ENCODE measurements around the gene SSTR3.
"Not testable (repeated sequence)": the region's sequence is repeated elsewhere in the genome, so short reads cannot be mapped to it uniquely, and the experiment has no call there.

SSTR3 gene

DNA sequence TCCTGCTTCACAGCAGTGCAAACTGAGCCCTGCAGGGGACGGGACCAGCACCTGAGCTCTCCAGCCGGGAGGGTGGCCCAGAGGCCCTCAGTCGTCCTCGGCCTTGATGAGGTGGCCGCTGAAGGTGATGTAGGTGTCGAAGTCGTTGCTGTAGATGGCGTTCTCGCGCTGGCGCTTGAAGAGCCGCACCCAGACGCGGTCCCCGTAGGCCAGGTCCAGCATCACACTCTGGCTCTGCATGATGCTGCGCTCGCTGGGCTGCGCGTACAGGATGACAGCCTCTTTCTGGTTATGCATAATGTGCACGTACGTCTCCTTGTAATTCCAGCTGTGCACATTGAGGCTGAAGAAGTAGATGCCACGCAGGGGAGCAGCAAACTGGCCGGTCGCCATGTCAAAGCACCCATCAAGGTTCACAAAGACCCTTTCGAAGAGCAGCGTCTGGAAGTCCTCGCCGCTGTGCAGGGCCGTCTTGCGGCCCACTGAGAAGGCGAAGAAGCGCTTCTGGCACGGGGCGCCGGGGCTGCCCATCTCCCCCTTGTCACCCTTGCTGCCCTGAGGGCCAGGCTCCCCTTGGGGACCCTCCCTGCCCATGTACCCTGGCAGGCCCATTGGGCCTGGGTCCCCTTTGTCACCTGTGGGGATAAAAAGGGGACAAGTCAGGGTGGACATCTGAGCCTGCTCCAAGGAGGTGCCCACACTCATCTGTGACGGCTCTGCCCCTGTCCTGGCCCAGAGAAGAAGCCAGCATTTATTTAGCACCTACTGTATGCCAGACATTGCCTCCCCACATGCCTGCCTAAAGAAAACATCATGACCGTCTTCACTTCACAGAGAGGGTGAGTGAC is 30.0 kb downstream of the SSTR3 start:
- no peak for DNase-seq (ENCODE audit: low read depth, low spot score)

DNA sequence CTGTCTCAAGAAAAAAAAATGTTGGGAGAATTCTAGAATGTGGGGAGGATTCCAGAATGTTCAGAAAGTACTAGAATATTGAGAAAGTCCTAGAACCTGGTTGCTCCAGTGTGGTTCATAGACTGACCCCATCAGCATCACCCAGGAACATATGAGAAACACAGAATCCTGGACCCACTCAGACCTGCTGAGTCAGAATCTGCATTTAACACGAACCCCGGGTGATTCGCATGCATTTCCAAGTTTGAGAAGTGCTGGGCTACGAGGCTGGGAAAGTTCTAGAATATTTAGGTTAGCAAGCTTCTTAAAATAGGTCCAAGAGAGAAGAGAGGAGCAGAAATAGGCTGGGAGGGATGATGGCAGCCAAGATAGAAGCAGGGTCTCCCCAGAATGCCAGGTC is 30.6 kb downstream of the SSTR3 start:
- no peak for DNase-seq (ENCODE audit: low read depth, low spot score)

DNA sequence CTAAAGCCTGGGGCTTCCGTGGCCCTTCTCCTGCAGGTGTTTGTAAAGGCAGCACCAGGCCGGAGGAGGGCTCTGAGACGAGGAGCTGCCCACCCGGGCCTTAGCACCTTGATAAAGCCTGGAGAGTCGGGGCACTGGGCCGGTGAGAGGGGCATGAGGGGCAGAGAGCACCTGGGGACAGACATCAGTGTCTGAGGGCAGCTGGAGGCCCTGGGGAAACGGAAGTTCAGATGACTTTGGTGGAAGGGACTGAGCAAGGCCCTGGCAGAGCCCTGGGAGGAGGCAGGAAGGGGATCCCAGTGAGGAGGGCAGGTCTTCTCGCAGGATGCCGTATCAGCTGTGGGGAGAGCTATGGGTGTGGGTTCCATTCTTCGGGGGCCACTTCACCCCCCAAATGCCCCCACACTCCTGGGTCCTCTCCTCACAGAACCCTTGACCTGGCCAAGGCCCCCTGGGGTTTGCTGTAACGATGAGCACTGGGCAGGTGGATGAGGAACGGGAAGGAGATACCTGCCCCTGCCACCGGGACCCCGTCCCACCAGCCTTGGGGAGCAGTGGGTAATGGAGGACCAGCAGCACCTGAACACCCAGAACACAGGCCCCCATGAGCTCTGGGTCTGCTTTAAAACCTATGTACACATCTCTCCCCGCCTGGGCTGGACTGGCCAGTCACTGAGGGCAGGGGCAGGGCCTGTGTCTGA is 31.6 kb downstream of the SSTR3 start:
- DNase-seq (ENCODE audit: low read depth, low spot score): no peak

DNA sequence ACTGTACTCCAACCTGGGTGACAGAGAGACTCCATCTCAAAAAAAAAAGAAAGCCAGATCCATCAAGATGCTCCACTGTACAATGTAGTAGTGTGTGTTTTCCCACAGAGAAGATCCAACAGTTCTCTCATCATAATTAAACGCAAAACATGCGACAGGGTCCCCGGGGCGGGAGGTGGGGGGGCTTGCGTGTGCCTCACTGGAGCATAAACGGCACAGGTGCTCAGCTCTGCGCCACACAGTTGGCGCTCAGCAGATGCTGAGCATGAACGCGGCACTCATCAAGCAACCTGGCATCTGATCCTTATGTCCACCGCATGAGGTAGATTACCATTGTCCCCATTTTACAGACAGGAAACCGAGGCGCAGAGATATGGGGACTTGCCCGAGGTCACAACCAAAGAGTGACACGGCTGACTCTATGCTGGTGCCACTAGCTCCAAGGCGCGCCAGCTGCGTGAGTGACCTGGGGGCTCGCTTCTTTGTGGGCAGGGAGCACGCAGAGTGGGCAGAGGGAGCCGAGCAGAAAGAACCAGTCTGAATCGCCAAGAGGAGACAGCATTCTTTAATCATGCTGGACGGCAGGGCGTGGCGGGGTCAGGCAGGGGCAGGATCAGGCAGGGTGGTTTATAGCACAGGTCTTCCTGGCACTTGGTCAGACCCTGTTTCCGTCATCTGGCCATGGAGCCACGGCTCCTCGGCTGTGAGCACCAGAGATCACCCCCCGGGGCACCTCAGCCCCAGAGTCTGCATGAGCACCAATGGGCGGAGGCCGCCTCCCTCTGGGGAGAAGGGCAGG is 32.5 kb downstream of the SSTR3 start:
- DNase-seq (ENCODE audit: low read depth, low spot score): no peak

DNA sequence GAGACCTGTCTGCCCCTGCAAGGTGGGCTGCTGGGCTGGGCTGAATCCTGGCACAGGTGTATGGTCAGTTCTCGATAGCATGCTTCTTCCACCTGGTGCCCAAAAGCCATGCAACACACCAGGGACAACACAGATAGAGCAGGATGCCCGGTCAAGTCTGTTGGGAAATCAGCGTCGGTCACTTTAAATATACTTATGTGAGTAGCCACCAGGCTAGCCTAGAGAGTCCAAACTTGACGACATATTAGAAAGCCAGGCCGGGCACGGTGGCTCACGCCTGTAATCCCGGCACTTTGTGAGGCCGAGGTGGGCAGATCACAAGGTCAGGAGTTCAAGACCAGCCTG is 33.2 kb downstream of the SSTR3 start:
- DNase-seq (ENCODE audit: low read depth, low spot score): no peak

DNA sequence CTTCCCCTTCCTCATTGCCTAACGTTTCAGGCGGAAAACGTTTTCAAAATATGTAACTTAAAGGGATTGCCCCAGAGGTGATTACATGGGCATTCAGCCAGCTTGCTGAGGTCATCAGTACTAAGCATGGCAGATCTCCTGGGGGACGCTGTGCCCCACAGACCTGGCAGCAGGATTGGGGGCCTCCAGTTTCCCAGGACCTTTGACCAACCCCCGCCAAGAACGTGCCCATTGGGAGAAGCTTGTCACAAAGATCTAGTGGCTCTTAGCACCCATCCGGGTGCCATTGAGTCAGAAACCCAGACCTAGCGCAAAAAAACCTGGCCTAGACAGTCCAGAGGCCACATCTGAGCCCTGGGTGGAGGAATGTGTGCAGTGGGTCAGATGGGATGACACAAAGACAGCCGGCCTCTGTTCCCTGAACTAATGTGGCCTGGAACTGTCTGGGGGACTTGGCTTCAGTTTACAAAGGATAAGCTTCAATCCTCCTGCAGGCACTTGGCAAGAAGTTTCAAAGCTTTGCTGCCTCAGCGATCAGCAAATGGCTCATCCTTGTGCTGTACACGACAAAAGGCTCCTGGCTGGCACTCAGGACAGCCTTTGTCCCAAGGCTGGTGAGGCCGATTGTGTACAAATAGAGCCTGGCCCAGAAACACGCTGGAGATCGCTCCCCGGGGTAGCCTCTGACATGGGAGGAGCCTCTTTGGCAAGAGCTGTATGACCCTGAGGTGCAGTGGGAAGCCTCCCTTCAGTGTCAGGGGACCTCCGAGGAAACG is 33.7 kb downstream of the SSTR3 start:
- DNase-seq (ENCODE audit: low read depth, low spot score): no peak

DNA sequence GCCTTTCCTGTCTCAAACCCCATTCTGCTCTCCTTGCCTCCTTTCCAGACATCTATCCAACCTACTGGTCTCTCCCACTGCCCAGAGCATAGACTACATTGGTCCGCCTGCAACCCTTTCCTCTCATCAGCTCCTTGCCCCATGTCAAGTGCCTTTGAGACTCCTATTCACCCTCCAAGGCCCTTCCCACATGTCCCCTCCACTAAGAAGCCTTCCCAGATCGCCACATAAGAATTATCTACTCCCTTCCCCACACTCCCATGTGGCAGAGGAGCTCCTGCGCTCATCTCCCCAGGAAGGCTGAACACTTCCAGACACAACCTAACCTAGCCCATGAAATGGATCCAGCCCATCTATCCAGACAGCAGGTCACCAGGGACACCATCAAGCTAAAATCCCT is 34.5 kb downstream of the SSTR3 start:
- no peak for DNase-seq (ENCODE audit: low read depth, low spot score)

DNA sequence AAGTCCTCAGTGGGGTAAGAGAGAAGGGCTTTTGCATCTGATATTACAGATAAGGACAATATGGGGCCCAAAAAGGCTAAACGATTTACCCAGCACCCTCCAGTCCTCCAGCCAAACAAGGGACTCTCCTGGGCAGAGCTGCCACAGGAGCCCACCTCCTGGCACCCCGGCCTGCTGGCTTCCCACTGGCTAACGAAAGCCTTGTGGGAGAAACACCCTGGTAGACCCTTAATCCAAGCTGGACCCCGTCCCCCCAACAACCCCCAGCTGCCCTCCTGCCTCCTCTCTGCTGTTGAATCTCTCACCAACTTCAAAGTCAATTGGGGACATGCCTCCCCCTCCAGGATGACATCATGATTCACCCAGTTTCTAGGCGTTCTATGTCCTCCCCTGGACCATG is 35.1 kb downstream of the SSTR3 start:
- DNase-seq (ENCODE audit: low read depth, low spot score): no peak

DNA sequence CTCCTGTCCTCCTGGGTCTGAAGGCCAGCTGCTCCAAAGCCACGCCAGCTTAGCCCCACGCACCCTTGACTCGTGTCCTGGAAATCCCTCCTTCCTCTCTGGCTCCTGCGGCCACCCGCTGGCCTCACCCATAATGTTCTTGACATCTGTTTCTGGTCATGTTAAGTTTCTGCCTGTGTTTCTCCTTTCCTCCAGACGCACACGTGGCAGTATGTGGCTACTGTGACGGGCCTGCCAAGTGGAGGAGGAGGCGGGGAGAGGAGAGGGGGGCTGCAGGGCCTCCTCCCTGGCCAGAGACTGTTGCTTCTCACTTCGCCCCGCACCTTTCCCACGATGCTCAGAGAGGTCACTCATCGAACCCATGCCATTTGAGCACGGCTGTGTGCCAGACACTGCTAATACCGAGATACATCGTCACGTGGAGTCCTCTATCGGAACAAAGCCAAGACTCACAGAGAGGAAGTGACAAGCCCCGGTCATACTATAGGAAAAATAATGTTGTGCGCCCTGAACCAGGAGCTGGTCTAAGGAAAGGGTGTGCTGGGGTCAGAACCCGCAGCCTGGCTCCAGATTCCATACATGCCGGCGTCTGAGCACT is 35.7 kb downstream of the SSTR3 start:
- DNase-seq (ENCODE audit: low read depth, low spot score): no peak

DNA sequence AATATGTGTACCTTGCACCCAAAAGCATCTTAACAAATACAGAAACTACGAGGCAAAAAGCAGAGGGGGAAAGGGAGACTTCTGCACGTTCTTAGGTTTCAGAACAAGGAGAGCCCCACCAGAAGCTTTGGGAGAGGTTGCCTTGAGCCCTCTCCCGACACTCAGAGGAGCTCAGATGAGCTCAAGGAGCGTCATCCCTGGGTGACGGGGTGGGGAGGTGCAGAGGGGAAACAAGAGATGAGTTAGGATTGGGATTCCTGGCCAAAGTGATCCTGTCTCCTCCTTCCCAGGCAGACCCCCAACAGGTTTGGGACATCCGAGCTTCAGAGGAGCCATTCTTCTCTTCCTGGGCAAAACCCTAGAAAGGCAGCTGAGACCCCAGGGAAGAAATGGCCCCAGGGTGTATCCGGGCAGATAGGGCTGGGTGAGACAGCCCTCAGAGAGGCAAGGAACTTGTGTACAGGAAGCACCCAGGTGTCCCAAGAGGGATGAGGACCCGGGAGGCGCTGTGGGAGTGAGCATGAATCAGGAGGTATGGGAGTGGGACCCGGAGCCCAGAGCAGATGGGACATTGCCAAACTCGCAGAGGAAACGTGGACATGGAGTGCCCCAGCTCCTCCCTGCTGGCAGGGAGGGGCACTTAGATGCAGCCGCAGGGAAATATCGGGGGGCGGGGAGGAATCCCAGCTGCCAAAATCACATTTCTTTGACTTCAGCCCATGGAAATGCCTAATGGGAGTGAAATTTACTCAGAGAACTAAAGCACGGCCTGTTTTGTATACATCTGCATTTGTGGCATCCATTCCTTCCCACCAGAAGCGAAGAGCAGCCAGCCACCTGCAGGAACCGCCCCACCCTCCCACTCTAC is 36.6 kb downstream of the SSTR3 start:
- DNase-seq (ENCODE audit: low read depth, low spot score): no peak

DNA sequence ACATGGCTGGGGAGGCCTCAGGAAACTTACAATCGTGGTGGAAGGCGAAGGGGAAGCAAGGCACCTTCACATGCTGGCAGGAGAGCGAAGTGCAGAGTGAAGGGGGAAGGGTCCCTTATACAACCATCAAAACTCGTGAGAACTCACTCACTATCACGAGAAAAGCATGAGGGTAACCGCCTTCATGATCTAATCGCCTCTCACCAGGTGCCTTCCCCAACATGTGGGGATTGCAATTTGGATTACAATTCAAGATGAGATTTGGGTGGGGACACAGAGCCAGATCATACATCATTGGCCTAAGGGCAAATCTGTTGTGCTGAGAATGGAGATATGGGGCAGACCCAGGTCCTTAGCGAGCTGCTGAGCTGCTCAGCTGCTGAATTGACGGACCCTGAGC is 37.3 kb downstream of the SSTR3 start:
- DNase-seq (ENCODE audit: low read depth, low spot score): no peak

DNA sequence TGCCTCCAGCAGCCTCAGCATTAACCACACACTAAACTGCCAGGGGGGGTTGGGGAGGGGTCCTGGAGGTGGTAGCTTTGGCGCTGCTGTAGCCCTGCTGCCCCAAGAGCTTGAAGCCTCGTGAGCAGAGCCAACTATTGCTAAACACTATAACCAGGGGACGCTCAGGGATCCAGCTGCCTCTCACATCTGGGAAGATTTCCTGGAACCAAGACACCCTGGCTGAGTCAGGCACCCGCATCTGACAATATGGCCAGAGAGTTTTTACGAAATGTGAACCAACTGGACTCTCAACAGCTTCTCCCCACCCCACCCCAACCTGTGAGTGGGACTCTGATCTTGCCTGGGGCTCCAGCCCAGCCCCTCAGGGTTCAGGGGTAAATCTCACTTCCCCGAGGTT is 38.6 kb downstream of the SSTR3 start:
- no peak for DNase-seq (ENCODE audit: low read depth, low spot score)

DNA sequence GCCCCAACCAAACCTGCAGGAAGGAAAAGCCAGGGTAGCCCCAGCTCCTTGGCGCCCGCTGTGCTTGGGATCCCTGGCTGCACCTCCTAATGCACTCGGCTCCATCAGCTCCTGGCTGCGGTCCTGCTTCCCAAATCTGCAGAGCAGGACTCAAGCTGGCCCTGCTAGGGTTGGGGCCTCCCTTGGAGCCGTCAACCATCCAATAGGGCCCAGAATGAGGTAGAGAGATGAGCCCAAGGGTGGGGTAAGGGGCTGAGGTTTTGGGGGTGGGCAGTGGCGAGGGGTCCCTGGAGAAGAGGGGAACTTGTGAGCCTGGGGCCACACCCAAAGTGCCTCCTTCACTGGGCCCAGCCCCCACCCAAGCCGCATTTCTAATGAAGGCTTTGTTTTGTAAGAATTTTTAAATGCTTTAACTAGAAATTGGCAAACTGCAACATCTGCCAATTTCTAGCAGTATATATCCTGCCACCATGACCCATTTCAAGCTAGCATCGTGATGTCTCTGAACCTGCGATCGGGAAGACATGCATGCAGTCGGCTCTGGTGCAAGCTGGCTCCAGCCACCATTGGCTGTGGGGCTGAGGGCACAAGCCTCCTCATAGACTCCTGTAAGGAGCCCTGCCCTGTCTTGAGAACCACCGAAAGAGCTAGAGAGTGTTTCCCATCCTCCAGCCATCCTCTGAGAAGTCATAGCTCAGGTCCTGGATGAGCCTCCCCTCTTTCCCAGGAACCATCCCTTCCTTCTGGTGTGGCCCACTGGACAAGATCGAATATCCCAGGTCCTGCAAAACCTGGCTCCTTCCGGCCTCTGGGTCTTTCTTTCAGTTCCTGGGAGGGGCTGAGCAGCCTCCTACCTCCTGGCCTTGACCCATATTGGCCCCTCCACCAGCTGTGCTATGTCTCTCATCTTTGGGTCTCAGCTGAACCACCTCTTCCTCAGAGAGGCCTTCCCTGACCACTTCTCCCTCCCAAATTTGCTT is 39.7 kb downstream of the SSTR3 start:
- no peak for DNase-seq (ENCODE audit: low read depth, low spot score)

DNA sequence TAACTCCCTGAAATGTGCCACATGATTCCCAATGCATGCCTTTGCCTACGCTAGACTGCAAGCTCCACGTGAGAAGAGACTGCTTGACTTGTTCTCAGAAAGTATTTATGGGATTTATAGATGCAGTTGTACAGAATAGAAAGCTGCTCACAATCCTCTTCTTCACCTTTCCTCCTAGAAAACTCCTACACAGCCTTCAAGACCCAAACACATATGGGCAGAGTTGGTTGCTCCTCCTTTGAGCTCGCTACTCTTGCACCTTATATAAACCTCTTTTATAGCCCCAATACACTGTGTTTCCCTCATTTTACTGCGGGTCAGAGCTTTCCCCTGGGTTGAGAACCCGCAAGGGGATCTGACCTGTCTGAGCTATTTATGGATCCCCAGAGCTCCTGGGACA is 40.6 kb downstream of the SSTR3 start:
- no peak for DNase-seq (ENCODE audit: low read depth, low spot score)

DNA sequence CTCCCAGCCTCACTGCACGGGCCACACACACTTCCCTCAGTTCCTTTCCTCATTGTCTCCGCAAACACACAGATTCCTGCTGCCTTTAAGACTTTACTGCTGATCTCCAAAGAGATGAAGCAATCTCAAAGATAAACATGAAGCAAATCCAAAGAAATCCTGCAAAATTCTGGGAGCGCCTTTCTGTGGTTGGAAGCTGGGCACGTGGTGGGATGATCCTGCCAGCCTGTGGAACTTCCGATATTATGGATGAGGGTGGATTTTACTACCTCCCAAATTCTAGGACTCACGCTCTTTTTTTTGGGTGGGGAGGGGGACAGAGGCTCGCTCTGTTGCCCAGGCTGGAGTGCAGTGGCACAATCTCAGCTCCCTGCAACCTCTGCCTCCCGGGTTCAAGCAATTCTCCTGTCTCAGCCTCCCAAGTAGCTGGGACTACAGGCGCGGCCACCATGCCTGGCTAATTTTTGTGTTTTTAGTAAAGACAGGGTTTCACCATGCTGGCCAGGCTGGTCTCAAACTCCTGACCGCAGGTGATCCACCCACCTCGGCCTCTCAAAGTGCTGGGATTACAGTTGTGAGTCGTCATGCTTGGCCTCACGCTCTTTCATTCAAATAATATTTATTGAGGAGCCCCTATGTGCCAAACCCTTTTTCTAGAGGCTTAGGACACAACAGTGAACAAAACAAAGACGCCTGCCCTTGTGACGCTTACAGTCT is 41.4 kb downstream of the SSTR3 start:
- DNase-seq (ENCODE audit: low read depth, low spot score): not testable (repeated sequence)

DNA sequence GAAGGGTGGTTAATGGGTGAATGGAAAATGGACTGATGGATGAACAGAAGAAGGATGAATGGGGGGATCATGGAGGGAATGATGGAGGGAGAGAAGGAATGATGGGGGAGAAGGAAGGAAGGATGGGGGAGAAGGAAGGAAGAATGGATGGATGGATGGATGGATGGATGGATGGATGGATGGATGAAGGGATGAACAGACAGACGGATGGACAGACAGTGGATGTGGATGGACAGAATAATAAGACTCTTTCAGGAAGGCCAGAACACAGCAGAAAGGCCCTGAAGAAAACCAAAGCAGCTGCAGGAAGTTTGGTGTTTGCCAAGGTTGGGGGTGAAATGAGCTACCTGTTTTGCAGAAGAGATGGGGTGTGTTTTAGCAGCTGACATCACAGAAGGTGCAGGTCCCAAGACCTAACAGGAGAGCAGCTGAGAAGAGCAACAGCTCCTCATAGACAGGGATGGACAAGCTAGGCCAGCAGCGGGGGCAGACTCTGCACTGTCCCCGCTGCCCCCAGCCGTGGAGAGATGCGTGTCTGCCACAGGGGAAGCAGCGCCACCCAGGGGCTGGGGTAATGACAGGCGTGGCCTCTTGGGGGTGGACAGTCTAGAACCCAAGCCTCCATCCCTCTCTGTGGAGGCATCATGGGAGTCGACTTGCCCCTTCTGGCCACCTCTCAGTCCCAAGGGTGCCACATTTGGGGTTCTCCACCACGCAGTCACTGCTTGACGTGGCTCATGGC is 42.2 kb downstream of the SSTR3 start:
- DNase-seq (ENCODE audit: low read depth, low spot score): no peak

DNA sequence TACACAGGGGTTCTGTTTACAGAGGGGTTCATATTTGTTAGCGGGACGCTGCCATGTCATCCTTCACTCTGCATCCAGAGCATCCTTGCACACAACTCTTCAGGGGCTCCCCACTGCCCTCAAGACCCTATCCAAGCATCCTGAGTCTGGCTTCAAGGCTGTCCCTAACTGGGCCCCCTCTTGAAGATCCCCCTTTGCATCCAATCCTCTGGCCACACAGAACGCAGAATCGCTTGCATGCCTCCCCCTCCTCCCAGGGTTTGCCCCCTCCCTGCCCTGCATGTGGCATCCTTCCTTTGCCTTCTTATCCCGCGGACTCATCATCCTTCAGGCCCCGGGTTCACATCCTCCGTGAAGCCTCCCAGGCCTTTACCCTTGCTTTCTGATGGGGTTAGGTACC is 42.9 kb downstream of the SSTR3 start:
- DNase-seq (ENCODE audit: low read depth, low spot score): no peak
